HG03558 (cell line): ENCODE measurements around the gene ZYX.
"Not testable (repeated sequence)": the region's sequence is repeated elsewhere in the genome, so short reads cannot be mapped to it uniquely, and the experiment has no call there.

ENCODE experiments used
- ATAC-seq: cut with Tn5 transposase; IDR thresholded peaks from one replicate; pipeline ENCODE4 v1.9.1; 2021; ENCODE audit warnings: moderate number of reproducible peaks; ENCODE audit not compliant: unreplicated experiment; ENCODE audit errors: extremely low read depth

The ZYX gene

DNA sequence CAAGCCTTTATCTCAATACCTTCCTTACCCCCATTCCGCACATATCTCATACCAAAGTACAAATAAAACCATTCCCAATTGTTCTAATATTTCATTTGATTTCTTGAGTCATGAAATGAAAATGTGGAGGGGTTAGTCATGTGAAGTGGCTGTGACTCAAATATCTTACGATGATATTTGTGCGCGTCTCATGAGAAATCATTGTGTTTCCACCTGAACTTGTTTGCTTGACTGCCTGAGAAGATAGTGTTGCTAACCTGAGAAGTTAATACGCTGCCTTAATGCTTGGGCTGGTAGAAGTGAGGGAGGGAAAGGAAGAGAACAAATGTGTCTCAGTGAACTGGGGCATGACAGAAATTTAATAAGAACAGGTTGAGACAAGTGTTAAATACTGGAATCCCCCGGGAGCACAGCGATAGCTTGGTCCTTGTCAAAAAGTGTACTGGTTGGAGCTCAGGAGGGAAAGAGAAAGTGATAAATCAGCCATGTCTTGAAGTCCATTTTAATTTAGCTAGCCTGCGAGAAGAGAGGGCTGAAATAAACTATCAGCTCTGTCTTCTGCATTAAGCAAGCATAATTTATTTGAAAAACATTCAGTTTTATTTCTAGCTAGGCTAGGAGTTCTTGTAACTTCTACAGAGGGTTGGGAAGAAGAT is 34.7 kb downstream of the ZYX start:
- no peak for ATAC-seq

DNA sequence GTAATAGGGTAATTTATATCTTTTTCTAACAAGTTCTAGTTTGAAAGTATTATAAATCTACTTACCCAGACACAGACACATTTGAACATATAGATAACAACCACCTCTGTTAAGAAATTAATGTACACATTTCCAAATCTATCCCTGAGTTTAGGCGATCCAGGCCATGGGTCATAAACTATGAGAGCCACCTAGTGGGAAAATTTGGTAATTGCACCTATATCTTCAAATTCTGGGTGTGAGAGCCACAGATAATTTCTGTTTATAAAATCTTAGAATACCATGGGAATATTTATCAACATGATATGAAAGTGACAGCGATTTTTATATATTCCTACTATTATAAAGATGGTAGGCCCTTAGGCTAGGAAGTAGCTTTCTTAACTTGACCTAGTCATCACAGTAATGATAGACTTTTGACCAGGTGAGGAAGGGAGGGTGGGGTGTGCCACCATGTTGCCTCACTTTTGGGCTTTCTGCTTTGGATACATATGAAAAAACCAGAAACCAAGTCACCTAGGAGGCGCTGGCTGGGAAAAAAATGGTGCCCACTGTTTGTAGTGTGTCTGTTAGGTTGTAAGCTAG is 35.5 kb downstream of the ZYX start:
- ATAC-seq = no peak

DNA sequence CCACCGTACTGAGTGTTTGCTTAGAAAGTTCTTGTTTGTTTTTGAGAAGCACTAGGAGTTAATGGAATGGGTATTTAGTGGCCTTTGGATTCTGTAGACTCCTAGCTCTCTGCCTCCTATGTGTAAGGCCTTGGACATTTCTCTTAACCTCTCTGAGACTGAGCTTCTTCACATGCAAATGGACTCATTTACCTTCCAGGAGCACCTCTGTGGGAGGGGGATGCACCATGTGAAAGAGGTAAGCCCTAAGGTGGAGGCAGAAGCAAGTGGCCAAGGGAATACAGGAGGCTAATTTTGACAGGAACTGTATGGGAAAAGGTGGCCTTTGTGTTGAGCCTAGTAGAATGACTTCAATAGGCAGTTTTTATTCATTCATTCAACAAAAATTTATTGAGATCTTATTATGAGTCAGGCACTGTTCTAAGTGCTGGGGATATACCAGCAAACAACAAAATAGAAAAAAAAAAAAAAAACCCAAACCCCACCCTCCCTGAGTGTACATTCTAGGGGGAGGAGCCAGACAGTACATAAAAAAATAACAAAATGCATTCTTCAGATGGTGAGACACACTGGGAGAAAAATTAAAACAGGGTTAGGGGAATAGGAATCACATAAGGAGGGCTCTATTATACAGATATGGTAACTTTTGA is 36.7 kb downstream of the ZYX start:
- ATAC-seq = no peak

DNA sequence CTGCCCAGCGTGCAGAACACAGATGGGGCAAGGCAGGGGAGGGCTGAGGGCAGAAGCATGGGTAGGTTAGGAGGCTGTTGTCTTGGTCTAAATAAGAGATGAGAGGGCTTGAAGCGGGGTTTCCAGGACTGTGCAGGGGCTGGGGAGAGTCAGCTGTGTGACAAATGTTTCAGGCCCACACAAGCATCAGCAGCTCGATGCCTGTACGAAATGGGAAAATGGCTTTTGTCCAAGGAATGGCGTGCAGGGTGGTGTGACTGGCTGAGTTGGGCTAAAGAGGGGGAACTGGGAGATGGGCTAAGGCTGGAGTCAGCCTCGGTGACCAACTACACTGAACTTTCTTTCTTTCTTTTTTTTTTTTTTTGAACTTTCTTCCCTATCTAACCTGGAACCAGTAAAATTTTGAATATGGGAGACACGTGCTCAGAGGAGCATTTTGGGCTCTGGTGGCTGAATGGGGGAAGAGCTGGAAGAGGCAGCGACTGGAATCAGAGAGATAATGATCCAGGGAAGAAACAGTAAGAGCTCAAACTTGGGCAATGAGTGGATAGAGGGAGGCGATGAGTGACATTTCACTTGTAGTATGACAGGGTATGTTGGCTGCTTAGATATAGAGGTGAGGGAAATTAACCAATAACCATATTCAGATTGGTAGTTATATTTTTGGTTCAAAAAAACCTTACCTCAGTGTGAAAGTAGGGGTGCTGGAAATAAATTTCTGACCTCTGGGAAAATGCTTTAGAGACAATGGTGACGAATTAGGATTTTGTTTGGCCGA is 37.7 kb downstream of the ZYX start:
- ATAC-seq = no peak

DNA sequence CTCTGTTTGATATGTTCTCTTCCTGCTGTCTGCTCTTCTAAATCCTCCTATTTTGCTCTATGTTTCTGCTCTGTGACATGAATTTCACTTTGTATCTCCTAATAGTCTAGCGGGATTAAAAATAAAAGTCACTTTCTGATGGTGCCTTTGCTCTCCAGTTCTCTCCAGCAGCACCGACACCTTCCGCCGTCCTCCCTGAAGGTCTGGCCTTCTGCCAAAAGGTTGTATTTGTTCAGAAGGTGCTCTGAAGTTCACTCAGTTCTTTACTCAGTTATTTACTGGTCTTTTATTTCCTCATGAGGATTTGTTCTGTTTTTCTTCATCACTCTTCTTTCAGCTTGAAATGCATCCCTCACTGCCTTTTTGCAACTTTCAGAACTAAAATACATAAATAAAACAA is 38.7 kb downstream of the ZYX start:
- no peak for ATAC-seq

DNA sequence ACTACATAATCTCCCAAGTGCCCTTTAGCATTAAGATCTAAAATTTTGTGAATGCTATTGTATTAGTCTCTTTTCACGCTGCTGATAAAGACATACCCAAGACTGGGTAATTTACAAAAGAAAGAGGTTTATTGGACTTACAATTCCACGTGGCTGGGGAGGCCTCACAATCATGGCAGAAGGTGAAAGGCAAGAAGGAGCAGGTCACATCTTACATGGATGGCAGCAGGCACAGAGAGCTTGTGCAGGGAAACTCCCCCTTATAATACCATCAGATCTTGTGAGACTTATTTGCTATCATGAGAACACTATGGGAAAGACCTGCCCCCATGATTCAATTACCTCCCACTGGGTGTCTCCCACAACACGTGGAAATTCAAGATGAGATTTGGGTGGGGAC is 39.5 kb downstream of the ZYX start:
- ATAC-seq = not testable (repeated sequence)

DNA sequence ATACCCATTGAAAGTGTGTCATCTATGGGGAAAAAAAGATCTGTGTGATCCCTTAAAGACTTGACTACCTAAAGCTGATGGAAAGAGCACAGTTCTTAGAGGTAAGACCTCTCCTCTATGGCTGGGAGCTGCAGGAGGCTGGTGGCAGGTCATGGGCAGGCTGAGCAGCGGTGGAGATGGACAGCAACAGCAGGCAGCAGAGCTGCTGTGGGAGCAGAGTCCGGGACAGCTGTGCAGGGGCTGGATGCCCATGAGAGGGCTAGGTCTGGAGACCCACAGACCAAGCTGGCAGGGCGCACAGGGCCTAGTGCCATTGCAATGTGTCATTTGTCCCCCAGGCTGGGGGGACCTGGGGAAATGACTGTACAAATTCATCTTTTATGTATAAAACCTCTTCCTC is 40.9 kb downstream of the ZYX start:
- no peak for ATAC-seq

DNA sequence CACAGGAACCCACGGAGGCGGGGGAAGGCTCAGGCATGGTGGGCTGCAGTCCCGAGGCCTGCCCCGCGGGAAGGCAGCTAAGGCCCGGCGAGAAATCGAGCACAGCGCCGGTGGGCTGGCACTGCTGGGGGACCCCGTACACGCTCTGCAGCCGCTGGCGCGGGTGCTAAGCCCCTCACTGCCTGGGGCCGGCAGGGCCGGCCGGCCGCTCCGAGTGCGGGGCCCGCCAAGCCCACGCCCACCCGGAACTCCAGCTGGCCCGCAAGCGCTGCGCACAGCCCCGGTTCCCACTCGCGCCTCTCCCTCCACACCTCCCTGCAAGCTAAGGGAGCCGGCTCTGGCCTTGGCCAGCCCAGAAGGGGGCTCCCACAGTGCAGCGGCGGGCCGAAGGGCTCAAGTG is 43.3 kb downstream of the ZYX start:
- ATAC-seq = not testable (repeated sequence)

DNA sequence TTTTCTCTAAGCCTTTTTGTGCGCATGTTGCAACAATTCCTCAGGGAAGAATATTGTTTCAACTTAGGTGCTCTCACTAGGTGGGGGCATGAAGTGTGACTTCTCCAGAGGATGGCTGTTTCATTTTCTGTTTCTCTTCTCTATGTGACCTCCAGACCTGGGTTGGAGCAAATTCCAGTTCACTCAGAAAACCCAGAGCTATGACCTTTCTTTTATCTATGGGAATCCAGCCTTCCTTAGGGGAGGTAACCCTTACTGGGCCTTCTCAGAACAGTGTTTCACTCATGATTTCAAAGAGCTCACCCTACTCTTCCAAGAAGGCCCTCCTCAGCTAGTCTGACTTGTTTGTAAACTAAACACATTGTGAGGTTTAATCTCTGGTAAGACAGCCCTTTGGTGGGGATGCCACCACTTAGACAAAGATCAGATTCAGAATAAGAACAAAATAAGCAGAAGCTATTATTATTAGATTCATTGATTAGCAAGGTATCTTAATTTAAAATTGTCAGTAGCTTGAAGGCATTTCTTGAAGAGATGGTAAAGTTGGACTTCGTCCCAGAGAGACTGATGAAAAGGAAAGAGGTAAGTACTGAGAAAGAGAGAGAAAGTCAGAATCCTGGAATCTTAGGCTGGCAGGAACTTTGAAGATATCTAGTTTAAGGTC is 45.5 kb downstream of the ZYX start:
- ATAC-seq = no peak

DNA sequence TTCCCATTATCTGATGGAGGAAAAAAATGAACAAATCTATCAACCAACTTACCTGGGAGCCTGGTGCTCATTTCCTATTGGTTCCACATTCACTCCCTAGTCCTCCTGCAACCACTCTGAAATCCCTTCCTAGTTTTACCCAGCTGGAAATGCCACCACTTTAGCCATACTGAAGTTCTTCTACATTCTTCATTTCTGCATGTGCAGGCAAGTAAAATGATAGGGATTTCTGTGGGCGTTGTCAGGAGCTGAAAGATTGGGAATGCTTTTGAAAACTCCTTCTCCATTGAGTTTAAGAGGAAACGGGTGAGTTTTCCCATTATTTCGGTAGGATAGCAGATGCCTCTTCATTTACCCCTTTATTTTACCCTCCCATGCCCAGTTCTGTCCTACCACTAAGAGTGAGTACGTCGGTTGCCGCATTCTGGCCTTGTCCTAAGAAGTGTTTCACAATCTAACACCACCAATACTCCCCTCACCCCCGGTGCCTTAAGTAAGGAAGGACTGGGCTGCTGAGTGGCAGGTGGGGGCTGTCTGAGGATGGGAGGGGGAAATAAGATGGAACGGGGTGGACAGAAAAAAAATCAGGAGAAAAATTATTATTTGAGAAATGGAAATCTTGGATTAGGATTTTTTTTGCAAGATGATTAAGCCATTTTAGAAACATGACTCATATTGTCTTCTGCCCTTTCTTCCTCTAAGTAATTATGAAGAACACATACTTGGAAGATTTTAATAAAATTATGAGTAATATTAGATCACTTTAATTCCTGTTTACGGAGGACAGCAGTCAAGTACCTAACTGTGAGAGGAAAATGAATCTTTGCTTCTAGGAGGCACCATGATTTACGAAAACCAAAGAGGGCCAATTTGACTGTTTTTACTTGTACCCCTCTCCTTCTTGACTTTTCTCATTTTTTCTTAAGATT is 48.9 kb downstream of the ZYX start:
- ATAC-seq = no peak

DNA sequence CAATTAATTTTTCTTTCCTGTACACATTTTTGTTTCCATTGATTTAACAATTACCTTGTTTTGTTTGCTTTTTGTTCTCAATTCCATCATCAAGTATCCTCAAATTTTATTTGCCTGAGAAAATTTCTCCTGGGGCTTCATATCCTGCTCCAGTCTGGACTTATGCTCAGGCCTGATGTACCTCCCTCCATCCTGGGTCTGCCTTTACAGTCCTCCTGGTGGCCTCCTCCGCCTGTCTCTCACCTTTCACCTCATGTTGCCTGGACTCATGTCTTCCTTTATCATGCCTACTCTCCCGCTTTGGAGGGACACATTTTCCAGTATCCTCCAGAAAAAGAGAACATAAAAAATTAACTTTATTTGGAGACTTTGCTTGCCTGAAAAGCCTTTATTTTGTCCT is 50.0 kb downstream of the ZYX start:
- no peak for ATAC-seq

DNA sequence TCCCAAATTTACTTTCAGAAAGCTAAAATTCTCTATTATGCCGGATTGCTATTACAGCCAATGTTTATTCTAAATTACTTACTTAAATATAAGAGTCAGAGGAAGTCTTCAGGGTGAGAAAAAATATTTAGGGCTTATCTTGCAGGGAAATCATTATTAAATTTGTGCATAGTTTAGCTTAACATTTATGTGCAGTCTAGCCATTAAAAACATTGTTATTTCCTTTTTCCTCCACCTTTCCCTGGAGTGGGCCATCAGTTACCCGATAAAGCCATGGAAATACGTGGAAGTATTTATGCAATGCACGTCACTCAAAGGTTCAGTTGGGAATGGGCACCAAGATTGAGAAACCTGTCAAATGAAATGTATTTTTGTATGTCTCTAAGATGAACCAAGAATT is 52.6 kb downstream of the ZYX start:
- ATAC-seq = no peak

DNA sequence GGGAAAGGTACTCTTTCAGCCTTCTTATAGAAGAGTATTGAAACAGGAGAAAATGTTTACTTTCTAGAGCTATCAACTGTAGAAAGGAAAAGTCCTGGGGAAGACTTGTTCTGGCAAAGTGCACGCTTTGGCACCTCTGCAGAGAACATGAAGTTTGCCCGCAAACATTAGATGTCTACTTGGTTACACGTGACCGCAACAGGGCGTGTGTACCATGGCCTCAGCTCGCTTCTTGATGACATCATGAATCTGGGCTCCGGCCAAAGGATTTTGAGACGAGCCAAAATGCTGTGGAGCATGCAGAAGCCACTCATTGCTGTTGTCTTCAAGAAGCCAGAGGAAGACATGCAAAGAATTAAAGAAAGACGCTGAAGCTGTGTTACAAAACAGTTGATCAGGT is 53.5 kb downstream of the ZYX start:
- no peak for ATAC-seq

DNA sequence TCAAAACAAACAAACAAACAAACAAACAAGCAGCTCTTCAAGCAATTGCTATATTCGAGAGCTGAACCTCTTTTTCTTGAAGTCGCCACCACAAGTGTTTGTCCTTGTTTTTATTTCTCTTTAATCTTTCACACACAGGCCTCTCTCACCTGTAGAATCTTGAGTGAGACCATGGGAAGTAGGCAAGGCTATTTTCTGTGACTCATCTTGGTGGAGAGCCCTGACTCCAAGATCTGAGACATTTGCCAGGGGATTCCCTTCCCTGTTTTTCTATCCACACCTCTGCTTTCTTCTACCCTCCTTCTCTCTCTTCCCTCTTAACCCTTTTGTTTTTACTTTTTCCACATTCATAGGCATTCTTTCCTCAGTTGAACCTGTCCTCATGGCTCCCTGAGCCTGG is 54.1 kb downstream of the ZYX start:
- ATAC-seq = no peak

DNA sequence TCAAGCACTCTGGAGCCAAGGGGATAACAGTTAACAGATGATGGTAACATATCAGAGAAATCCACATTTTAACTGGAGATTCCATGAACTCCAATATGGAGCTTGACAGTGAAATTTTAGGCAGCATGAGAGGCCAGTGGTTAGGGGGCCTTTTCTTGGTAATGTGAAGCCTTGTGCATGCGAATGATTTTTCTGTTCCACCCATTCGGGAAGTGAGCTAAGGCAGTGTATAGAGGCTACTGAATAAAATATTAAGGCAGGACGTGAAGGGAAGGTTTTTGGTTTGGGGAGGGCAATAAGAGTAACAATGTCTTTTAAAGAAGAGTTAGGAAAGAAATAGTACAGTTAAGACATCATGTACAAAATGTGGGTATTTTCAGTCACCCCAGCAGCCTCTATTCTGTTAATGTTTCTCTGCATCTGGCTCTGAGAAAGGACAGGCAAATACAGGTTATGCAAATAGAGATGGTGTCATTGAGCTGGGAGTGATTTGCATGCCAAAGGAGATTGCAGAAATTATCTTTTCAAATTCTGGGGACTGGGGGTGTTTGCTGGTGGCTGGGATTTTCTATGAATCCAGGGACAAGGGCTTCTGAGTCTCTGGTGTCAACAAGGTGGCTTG is 55.3 kb downstream of the ZYX start:
- ATAC-seq = peak; percentile 72

DNA sequence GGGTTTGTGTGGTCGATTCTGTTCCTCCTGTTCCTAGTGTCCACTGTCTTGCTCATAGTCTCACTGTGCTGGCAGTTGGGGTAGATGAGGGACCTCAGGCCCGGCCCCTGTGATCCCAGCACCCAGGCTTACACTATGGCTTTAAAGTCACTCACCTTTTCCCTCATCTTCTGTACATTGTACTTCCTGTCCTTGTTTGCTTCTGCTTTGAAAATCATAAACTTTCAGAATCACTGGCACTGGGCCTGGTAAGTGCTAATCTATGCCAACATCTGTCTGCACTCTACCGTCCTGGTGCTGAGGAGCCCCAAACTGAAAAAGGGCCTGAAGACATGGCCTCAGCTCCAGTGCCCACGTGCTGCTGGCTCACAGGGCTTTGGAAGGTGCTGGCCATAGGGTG is 56.4 kb downstream of the ZYX start:
- ATAC-seq = no peak

DNA sequence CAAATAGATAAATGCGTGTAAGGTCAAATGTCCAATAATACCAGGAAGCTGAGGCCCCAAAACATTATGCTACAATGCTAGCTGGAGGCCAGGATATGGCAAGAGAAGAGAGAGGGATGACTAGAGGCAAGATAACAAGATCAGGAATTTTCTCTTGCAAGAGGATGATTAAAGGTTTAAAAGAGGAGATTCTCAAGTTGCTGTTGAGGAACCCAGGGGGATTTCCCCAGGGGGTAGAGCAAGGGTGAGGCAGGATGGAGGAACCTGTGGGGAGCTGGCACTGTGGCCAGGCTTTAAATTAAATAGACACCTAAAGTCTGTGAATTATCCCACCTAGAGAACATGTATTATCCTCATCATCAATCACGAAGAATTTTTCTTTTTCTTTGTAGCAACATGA is 58.7 kb downstream of the ZYX start:
- ATAC-seq = no peak
